Suppressor macrophage treated with lipopolysaccharide for 4 hours (primary cell): ENCODE data around the gene LARGE1.

Experiments used
- DNase-seq: peaks from one replicate; pipeline ENCODE4 v3.0.0-alpha.2; 2020

Gene LARGE1

DNA sequence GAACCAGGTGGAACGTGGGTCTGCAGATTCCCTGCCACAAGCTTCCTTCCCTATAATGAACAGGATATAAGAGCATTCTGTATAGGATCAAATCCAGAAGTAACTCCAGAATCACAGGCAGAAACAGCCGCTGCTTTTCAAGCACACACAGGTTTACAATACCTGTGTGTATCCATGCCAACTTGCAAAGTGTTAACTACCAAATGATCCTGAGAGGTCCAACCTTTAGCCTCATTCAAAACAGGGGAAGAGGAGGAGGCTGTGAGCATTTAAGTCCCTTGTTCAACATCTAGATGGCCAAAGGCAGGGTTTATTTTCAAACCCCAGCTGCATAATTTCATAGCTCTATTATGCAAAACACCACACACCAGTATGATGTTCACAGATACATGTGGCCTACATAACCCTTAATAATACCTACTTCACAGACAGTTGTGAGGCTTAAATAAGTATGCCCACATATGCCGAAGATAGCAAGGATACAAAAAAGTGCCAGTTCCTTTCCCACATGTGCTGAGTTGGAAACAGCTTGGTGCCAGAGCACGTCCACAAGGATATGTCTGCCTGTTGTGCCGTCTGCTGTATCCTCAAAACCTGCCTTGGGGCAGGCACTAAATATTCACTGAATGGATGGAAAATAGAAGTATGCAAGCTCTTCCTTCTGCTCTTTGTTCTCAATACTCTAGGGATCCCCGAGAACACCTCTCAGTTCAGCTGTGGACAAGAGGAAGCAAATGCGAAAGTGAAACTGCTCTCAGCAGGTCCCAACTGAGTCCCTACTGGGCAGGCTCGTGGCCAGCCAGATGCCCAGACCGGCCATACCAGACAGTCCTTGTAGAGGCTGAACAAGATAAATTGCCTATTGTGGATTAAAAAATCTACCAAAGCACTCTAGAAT, 66.8 kb downstream of the LARGE1 start:
- peak; percentile 73 for DNase-seq

DNA sequence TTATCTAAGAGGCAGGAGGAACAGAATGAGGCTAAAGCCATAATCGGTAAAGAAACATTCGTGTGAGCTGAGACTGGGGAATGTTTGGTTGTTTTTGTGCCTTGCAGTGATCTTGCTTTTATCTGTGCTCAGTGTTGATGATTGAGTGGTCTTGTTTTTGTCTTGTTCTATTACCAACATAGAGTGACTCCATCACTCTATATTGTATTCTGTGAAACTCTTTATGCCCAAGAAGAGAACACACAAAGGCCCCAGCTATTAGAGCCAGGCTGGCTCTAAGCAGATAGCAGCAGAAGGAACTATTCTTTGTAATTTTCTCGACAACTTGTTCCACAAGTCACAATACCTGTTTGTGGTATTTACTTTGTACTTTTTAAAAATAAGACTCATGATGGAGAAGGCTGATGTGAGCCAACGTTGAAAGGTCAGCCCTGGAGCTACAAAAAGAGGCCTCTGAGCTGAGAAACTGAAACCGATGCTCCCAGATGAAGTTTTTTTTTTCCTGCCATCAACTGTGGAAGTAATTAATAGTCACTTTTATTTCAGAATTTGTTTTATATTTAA, 68.4 kb downstream of the LARGE1 start:
- DNase-seq, result no peak

DNA sequence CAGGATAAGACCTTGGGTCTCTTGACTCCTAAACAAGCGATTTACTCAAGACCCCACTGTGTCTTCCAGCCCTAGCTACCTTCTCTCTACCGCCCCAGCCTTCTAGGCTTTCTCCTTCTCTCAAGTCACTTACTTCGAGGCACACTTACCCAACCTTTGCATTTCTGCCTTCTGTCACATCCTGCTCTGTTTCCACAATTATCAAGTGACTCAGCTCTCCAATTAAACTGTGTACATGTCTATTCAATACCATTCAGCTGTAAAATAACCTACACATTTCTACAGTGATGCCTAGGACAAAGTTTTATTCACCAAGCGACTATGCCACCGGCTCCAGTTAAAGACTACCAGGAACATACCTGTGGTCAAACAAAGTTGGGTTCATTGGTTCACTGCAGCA, 69.0 kb downstream of the LARGE1 start:
- DNase-seq, result no peak

DNA sequence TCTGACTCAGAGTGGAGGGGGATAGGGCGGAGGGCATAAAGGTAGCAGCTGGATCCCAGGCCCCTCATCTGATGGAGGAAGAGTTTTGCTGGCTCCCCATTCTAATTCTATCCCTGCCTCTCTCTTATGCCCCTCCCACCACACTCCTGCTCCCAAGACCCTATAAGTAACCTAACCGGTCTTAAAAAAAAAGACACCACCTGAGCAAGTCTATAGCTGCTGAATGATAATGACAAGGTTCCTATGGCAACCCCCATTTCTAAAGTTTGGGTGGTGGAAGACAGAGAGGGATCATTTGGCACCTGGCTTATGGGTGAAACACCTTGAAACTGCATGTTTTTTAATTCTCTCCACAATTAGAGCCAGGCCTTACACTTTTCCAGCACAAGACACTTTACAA, 69.6 kb downstream of the LARGE1 start:
- no peak for DNase-seq

DNA sequence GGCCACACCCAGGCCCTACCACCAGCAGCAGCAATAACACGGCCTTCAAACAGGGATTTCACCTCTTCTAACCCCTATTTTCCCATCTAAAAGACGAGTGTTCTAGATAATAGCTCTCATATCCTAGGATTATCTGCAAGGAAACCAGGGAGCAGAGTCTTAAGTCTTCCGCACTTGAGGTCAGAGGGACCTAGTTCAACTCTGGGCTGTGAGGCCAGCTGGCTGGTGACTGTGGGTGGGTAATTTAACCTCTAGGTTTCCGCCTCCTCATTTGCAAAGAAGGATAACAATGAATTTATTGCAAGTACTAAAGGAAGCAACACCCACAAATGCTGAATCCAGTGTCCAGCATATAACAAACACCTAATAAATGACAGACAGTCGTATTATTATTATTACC, 70.1 kb downstream of the LARGE1 start:
- DNase-seq, result no peak

DNA sequence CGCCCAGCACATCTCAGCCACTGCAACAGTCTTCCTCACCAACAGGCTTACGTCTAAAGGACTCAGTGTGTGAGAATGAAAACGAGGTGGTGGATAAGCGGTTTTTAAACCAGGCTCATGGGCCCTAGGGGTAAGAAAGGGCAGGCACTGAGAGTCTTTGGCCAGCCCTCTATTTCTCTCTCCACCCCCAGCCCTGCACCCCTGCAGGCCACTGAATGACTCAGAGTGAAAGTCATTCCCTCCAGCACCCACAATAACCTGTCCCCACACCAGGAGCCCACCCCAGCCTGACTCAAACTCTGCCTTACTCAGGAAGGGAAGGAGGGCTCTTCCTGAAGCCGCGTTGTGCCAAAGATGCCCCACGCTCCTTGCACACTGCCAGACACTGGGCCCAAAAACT, 72.0 kb downstream of the LARGE1 start:
- DNase-seq, result no peak

DNA sequence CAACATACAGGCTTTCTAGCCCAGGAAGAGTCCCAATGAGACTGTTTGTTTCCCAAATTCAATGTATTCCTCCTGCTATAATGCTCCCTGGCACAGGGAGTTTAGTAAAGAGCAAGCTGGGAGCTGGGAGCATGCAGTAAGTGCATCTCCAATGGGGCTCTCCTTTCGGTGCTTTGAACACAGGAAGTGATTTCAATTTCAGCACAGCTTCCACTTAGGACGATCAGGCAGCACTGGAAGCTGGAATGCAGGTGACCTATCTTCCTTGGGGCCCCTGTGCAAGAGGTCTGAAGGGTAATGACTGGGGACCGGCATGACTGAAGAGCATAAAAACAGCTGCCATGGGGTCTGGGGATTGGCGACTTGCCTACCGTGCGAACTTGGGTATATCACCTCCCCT, 76.0 kb downstream of the LARGE1 start:
- no peak for DNase-seq

GRCh38 chr22:33842421-33843094, 77.7 kb downstream of the LARGE1 start:
- no peak for DNase-seq

- no peak for DNase-seq
Measured at GRCh38 chr22:33842006-33842354, 78.3 kb downstream of the LARGE1 start.

DNA sequence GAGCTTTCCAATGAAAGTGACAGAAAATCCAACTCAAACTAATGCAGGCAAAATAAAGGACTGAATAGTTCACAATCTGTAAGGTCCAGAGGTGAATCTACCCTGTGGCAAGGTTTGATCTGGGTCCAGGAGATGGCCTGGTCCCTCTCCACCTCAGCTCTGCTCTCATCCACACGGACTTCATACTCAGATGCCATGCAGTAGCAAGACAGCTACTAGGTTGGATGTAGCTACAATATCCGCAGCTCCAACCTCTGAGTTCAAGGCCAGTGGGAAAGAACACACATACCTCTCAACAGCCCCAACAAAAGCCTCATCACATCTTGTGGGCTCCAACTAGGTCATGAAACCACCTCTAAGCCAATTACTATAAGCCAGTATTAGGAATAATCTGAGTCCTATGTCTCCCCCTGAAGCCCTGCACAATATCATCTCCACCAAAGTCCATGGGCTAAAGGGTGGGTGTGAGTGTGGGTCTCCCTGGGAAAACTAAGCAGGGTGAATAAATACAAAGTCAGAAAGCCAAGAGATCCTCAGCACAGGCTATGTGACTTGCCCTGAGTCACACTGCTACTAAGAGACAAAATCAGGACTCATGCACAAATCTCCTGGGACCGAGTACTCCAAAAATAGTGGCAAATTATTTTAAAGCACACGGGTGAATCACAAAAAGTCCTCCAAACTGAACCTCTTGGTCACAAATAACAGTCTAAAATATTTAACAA, 78.8 kb downstream of the LARGE1 start:
- no peak for DNase-seq

DNA sequence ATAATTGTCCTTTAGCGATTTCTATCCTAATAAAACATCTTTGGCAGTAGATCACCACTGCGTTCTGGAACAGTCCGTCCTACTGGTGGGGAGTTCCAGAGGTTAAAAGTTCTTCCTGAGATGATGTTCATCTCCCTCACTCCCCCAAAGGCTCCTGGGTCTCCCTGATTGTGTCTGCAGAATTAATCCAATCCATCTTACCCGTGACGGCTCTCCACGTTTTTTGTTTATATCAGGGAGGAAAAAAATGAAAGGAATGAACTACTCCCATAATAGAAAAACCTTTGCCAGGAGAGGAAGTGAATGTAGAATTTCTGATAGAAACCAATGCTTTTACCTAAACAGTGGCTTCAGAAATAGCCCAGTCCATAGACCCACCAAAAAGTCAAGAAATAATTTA, 81.6 kb downstream of the LARGE1 start:
- no peak for DNase-seq

DNA sequence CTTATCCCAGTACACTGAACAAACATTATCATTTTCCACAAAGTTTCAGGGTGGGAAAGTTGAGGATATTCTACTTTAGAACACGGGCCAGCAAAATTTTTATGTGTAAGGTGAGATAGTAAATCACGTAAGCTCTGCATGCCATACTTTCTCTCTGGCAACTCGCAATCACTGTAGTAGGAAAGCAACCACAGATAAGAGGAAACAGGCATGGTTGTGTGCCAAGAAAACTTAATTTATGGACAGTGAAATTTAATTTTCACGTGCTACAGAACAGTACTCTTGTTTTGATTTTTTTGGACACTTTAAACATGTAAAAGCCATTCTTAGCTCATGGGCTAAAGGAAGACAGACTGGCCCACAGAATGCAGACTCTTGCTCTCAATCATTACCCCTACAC, 82.5 kb downstream of the LARGE1 start:
- DNase-seq, result no peak

DNA sequence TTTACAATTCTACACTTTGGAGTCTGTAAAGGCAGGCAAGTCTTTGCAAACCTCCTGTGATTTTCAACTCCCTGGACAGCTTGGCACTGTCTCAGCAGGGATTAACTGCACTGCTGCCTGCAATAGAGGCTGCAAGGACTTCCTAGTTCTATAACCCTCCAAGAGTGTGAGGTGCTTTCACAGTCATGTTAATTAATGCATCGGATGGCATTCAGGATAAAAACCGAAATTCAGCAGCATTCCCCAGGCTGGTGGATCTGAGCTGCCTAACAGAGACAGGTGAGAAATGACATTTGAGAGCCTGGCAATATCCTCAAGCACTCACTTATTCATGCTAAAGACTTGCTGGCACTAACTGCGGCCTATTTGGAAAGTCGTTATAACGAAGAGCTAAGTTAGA, 85.0 kb downstream of the LARGE1 start:
- no peak for DNase-seq

- DNase-seq, result no peak
Measured at GRCh38 chr22:33832558-33833151, 87.6 kb downstream of the LARGE1 start.

DNA sequence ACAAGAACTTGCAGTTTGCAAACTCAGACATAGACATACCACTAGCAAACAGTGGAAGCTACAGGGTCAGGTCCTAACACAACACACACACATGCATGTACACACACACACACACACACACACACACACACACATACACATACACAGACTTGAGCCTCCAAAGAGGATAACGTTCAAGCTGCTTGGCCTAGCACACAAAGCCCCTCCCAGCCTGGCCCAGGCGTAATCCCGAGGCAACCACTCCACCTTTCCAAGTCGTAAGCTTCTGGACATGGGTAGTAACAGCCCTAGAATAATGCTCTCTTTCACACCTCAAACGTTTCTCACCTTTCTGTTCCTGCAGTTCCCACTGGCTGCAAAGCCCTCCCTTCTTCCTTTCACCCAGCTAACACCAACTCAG, 88.6 kb downstream of the LARGE1 start:
- DNase-seq, result no peak

- no peak for DNase-seq
Measured at GRCh38 chr22:33831207-33831606, 89.1 kb downstream of the LARGE1 start.

DNA sequence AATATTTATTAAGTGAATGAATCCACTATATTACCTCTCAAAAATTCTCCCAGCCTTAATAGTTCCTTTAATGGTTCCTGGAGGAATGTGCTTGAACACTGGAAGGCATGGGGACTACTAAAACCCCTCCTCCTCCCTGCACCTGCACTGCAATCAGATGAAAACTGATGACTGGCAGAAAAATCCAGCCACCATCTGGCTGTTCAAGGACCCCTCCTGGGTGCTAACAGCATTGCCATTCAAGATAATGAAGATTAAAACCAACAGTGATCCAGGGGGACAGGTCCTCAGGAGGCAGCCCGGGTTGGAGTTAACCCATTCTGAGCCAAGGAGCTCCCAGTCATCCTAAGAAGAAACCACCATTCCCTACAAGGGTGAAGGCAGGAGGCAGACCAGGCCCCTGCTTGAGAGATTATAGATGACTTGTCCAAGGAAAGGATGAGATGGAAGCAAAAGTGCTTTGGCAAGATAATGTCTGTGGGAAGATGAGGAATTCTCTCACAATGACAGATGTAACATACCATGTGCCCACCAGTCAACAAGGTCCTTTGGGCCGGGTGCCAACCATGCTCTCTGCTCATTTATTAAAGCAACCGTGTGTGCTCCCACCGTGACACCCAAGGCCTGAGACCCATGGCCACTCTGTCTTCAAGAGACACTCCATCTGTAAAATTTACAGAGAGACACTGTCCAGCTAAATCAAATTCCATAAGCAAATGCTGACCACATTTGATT, 90.6 kb downstream of the LARGE1 start:
- no peak for DNase-seq

GRCh38 chr22:33828302-33828701, 92.0 kb downstream of the LARGE1 start:
- DNase-seq, result no peak

GRCh38 chr22:33825761-33826160, 94.5 kb downstream of the LARGE1 start:
- no peak for DNase-seq

- no peak for DNase-seq
Measured at GRCh38 chr22:33823552-33823951, 96.7 kb downstream of the LARGE1 start.

DNA sequence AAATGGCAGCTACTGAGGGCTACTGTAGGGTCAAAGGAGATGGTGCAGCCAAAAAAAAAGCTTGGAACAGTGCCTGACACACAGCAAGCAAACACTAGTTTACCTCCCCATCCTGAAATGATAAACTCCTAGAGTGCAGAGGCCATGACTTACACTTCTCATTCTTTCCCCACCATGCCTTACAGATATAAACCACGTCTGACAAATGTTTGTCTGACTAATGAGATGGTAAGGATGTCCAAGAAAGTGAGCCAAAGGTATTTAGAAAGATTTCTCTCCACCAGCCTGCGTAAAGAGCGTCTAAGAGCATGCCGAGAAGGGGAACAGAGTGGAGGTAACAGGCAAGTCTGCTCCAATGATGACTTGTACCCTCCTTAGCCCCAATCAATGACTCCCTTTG, 99.0 kb downstream of the LARGE1 start:
- no peak for DNase-seq

- DNase-seq, result no peak
Measured at GRCh38 chr22:33819743-33820142, 100.5 kb downstream of the LARGE1 start.
